ENCODE data around the gene GPD1L. TPM values are rescaled to one million over a fixed set of nuclear protein-coding genes. Genes with fewer than 3 reads are reported as not detected.

Gene GPD1L
- total and polyA plus RNA-seq, 2 of the 13 experiments (the other 11 are each of a cell fraction or from before 2014, with no cell fraction given): 4.9 to 13.7 TPM

DNA sequence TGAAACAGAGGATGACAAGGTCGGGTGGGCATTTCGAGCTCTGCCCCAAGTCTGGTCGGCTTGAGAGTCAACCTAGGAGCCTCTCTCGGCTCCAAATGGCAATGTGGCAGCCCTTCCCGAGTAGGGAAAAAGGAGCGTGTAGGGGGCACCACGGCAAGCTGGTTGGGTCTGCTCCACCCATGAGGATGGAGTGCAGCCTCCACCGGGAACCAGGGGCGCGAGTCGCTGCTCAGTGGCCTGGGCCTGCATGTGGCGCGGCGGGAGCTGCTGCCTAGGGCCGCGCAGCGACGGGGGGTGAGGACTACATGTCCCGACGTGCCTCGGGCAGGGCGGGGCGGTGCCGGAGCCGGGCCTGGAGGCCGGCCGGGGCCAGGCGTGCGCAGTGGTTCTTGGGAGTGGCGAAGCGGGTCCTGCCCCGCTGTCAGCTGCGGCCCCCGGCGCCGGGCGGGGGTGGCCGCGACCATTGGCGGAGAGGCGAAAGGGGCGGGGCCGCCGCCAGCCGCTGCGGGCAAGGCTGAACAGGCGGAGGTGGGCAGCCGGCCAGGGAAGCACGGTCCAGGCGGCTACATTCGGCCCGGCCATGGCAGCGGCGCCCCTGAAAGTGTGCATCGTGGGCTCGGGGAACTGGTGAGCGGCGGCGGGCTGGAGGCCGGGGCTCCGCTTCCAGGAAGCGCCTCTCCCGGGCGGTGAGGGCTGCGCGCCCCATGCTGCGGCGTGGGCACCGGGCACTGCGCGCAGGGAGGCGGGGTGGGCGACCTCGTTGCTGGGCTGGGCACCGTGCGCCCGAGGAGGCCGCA, at the start of gene GPD1L (continued):
- TF ChIP-seq KDM2A (CRISPR knock-in tag; IDR thresholded peaks at IDR 0.05; ENCODE audit: borderline replicate concordance, low read depth): peak; percentile 75; the same call in 1 of the 2 replicates
- TF ChIP-seq RARG (CRISPR knock-in tag; IDR thresholded peaks at IDR 0.05; ENCODE audit: low read depth): no peak
- TF ChIP-seq ZNF451 (CRISPR knock-in tag; IDR thresholded peaks at IDR 0.05): peak; percentile 64; the same call in 1 of the 2 replicates
- peak in 1 of 2 experiments; percentile 71; a peak in 2 of 4 replicates for TF ChIP-seq POLR2A (IDR thresholded peaks at IDR 0.05; ENCODE audit: insufficient read depth in 1 of 2, low read depth in 2 of 2, low read length in 2 of 2)
- TF ChIP-seq, protein P1, sequence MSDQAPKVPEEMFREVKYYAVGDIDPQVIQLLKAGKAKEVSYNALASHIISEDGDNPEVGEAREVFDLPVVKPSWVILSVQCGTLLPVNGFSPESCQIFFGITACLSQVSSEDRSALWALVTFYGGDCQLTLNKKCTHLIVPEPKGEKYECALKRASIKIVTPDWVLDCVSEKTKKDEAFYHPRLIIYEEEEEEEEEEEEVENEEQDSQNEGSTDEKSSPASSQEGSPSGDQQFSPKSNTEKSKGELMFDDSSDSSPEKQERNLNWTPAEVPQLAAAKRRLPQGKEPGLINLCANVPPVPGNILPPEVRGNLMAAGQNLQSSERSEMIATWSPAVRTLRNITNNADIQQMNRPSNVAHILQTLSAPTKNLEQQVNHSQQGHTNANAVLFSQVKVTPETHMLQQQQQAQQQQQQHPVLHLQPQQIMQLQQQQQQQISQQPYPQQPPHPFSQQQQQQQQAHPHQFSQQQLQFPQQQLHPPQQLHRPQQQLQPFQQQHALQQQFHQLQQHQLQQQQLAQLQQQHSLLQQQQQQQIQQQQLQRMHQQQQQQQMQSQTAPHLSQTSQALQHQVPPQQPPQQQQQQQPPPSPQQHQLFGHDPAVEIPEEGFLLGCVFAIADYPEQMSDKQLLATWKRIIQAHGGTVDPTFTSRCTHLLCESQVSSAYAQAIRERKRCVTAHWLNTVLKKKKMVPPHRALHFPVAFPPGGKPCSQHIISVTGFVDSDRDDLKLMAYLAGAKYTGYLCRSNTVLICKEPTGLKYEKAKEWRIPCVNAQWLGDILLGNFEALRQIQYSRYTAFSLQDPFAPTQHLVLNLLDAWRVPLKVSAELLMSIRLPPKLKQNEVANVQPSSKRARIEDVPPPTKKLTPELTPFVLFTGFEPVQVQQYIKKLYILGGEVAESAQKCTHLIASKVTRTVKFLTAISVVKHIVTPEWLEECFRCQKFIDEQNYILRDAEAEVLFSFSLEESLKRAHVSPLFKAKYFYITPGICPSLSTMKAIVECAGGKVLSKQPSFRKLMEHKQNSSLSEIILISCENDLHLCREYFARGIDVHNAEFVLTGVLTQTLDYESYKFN (CRISPR knock-in tag; conservative IDR thresholded peaks at IDR 0.05): peak; percentile 56
- TF ChIP-seq SNAPC2 (CRISPR knock-in tag; IDR thresholded peaks at IDR 0.05): no peak
- TF ChIP-seq, protein P2, sequence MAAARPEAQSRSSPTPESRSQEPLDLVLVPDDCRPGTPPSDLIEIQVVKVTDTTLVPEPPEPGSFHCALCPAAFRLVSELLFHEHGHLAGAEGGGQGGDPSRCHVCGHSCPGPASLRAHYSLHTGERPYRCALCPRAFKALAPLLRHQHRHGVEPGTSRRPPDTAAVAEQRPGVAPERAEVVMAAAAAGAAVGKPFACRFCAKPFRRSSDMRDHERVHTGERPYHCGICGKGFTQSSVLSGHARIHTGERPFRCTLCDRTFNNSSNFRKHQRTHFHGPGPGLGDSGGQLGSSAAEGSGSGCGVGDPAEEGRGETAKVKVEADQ (CRISPR knock-in tag; IDR thresholded peaks at IDR 0.05; ENCODE audit: borderline replicate concordance): no peak
- no peak for TF ChIP-seq NR2F1 (CRISPR knock-in tag; IDR thresholded peaks at IDR 0.05)
- 0 out of 2 replicates have a peak, but pooled peaks have one; percentile 22 for TF ChIP-seq ZFAT (CRISPR knock-in tag; conservative IDR thresholded peaks at IDR 0.05)
- TF ChIP-seq ZNF619 (CRISPR knock-in tag; IDR thresholded peaks at IDR 0.05): no peak
- TF ChIP-seq NFYC (CRISPR knock-in tag; IDR thresholded peaks at IDR 0.05): no peak; the same call in 1 of the 2 replicates
- TF ChIP-seq, protein P3, sequence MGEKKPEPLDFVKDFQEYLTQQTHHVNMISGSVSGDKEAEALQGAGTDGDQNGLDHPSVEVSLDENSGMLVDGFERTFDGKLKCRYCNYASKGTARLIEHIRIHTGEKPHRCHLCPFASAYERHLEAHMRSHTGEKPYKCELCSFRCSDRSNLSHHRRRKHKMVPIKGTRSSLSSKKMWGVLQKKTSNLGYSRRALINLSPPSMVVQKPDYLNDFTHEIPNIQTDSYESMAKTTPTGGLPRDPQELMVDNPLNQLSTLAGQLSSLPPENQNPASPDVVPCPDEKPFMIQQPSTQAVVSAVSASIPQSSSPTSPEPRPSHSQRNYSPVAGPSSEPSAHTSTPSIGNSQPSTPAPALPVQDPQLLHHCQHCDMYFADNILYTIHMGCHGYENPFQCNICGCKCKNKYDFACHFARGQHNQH (CRISPR knock-in tag; IDR thresholded peaks at IDR 0.05): no peak; the same call in 1 of the 2 replicates
- TF ChIP-seq, protein P4, sequence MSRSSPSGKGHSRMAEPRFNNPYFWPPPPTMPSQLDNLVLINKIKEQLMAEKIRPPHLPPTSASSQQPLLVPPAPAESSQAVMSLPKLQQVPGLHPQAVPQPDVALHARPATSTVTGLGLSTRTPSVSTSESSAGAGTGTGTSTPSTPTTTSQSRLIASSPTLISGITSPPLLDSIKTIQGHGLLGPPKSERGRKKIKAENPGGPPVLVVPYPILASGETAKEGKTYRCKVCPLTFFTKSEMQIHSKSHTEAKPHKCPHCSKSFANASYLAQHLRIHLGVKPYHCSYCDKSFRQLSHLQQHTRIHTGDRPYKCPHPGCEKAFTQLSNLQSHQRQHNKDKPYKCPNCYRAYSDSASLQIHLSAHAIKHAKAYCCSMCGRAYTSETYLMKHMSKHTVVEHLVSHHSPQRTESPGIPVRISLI (CRISPR knock-in tag; IDR thresholded peaks at IDR 0.05; ENCODE audit: borderline replicate concordance): 0 out of 2 replicates have a peak, but pooled peaks have one; percentile 58
- TF ChIP-seq, protein P5, sequence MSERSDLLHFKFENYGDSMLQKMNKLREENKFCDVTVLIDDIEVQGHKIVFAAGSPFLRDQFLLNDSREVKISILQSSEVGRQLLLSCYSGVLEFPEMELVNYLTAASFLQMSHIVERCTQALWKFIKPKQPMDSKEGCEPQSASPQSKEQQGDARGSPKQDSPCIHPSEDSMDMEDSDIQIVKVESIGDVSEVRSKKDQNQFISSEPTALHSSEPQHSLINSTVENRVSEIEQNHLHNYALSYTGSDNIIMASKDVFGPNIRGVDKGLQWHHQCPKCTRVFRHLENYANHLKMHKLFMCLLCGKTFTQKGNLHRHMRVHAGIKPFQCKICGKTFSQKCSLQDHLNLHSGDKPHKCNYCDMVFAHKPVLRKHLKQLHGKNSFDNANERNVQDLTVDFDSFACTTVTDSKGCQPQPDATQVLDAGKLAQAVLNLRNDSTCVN (CRISPR knock-in tag; IDR thresholded peaks at IDR 0.05; ENCODE audit: borderline replicate concordance): no peak
- TF ChIP-seq AGO2 (optimal IDR thresholded peaks at IDR 0.05; ENCODE audit: low read depth, low read length): peak; percentile 62
- TF ChIP-seq, protein P6, sequence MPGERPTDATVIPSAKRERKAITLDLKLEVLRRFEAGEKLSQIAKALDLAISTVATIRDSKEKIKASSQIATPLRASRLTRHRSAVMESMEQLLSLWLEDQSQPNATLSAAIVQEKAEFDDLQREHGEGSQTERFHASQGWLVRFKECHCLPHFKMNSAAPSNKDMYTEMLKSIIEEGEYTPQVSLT (CRISPR knock-in tag; IDR thresholded peaks at IDR 0.05; ENCODE audit: borderline replicate concordance, low read depth): no peak
- TF ChIP-seq FOXM1 (CRISPR knock-in tag; IDR thresholded peaks at IDR 0.05): no peak
- TF ChIP-seq FOXK2 (IDR thresholded peaks at IDR 0.05): no peak
- TF ChIP-seq SALL2 (CRISPR knock-in tag; IDR thresholded peaks at IDR 0.05): 0 out of 2 replicates have a peak, but pooled peaks have one; percentile 8
- TF ChIP-seq GLI4 (CRISPR knock-in tag; IDR thresholded peaks at IDR 0.05; ENCODE audit: borderline replicate concordance): no peak
